NK-92 (cell line): Measurements from ENCODE around the gene STRBP.
"Not testable (repeated sequence)": the region's sequence is repeated elsewhere in the genome, so short reads cannot be mapped to it uniquely, and the experiment has no call there.

Experiments used
- DNase-seq: peaks from one replicate; lab custom pipeline; 2025; ENCODE audit not compliant: unreplicated experiment; lab: John Stamatoyannopoulos, UW

STRBP gene

DNA sequence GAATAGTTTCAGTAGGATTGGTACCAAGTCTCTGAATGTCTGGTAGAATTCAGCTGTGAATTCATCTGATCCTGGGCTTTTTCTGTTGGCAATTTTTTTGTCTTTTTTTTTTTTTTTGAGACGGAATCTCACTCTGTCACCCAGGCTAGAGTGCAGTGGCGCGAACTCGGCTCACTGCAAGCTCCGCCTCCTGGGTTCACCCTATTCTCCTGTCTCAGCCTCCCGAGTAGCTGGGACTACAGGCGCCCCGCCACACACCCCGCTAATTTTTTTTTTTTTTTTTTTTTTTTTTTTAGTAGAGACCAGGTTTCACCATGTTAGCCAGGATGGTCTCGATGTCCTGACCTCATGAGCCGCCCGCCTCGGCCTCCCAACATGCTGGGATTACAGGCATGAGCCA, 67.9 kb downstream of the STRBP start:
- not testable (repeated sequence) for DNase-seq

DNA sequence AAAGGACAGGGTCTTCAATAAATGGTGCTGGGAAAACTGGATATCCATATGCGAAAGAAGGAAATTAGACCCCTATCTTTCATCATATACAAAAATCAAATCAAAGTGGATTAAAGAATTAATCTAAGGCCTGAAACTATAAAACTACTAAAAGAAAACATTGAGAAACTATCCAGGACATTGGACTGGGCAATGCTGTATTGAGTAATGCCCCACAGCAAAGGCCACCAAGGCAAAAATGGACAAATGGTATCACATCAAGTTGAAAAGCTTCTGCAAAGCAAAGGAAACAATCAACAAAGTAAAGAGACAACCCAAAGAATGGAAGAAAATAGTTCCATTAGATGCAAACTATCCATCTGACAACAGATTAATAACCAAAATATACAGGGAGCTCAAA, 72.3 kb downstream of the STRBP start:
- no peak for DNase-seq

DNA sequence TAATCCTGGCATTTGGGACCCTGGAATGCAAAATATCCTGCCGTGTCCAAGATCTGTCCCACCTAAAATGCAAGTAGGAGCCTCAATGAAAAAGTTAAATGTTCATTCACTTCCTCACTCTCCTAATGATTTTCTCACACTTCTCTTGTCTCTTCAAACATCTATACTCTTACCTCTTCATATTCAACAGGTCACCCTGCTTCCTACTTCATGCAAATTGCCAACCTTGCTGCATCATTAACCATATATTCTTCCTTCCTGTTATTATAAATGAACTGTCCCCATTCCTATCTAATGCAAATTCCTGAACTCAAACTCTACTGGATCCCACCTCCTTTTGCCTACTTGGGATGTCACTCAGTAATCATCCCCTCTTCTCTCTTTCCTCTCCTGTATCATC, 74.4 kb downstream of the STRBP start:
- no peak for DNase-seq

DNA sequence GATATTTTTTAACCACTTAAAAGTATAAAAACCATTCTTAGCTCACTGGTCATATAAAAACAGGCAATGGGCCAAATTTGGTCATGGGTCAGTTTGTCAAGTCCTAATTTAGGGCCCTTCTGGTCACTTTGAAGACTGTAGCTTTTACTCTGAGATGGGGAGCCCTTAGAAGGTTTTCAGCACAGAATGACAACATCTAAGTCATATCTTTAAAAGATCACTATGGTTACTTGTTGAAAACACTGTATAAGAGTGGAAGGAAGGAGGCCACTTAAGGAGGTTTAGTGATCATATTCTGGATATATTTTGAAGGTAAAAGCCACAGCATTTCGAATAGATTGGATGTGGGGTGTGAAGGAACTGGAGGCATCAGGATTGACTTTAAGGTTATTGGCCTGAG, 76.7 kb downstream of the STRBP start:
- DNase-seq = no peak

DNA sequence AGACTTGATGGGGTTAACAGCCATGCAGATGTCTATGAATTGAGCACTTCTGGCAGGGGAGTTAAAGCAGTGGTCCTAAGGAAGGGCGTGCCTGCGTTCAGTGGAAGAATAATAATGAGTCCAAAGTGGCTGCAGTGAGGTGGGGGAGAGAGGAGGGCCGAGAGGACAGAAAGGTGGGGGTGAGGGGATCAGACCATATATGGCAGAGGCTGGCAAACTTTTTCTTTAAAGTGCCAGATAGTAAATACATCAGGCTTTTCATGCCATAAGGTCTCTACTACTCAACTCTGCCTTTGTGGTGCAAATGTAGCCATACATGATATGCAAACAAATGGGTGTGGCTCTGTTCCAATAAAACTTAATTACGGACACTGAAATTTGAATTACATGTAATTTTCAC, 77.1 kb downstream of the STRBP start:
- no peak for DNase-seq

DNA sequence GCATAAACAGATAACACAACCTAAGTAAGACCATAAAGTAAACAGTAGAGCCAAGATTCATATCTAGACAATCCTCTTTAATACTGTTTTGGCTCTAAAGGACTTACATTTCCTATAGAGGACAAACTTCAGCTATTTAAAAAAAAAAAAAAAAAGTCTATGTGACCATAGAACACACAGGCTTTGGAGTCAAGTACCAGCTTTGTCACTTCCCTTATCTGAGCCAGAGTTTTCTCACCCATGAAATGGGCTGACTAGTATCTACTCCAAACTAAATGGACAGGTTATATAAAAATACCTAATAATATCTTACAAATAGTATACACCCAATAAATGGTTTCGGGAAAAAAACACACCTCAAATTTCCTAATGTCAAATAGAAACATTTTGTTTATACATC, 81.3 kb downstream of the STRBP start:
- DNase-seq = no peak

DNA sequence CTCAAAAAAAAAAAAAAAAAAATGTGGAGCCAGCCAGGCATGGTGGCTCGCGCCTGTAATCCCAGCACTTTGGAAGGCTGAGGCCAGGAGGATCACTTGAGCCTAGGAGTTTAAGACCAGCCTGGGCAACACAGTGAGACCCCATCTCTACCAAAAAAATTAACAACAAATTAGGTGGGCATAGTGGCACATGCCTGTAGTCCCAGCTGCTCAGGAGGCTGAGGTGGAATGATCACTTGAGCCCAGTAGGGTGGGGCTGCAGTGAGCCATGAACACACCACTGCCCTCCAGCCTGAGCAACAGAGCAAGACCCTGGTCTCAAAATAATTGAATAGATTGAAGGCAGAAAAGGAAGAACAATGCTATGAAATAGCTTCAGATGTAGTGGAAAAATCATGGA, 82.4 kb downstream of the STRBP start:
- not testable (repeated sequence) for DNase-seq

DNA sequence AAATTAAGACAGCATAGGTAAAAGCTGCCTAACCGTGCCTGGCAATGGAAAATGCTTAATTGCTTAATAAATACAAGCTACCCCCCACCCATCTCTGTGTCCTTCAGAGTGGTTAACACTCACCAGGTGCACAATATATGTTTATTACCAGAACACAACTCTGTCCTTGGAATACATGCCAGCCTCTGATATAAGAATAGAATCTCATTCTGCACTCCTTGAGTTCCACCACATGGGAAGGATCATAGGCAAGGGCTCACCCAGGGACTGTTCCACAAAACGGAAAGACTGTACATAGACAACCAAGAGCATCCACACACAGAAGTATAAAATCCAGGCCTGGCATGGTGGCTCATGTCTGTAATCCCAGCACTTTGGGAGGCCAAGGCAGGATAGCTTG, 91.4 kb downstream of the STRBP start:
- DNase-seq = no peak

DNA sequence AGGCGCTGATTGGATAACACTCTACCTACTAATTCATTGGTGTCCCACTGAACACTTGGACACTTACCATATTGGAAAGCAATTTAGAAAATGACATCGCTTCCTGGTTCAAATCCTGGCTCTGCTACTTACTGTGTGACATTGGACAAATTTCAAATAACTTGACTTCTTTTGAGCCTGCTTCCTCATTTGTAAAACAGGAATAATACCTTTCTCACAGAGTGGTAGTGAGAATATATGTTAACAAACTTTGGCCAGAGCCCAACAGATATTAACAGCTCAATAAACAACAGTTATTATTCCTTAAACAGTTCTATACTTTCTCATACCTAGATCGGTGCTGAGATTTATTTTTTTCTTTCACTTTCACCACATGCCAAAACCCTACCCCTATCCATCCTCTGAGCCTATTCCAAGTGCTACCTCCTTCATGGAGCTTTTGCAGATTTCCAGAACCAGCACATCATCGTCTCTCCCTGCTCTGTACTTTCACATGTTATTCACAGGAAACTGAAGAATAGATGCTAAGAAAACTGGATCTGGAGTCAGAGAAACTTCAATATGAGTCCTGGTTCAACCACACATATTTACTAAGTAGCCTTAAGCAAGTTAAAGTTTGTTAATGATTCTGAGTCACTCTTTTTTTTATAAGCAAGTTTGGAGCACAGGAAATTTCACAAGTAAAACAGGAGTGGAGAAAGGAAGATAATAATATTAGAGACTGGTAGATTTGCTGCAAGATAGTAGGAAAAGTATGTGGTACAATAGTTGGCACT, 92.3 kb downstream of the STRBP start:
- no peak for DNase-seq

DNA sequence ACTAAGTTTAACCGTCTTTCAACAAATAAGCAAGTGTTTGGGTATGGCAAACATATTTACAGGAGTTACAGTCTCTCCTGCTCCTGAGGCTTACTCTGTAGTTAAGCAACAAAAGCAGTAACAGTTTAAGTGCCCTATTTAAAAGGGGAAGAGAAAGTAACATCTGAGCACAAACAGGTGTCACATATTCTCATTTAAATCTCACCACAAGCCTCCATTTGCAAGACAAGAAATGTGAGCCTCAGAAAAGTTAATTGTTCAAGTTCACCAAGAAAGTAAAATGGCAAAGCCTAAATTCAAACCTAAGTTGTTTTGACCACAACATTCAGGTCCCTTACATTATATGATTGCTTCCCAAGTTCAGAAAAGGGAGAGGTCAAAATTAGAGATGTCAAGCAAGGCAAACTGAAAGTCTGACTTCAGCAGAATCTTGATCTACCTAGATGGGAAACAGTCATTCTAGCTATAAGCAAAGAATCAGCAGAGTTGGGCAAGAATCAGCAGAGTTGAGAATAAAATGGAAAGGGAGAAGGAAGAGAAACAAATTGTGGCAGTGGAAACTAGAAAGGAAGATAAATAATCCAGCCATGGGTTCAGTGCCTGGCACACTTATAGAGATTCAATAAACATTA, 93.4 kb downstream of the STRBP start:
- no peak for DNase-seq

DNA sequence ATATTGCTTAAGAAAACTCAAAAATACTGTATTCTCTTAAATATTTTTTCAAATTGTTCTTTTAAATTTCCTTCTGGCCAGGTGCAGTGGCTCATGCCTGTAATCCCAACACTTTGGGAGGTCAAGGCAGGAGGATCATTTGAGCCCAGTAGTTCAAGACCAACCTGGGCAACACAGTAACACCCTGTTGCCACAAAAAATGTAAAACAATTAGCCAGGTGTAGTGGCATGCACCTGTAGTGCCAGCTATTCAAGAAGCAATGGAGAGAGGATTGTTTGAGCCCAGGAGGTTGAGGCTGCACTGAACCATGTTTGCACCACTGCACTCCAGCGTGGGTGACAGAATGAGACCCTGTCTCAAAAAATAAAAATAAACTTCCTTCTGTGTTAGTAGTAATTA, 94.3 kb downstream of the STRBP start:
- no peak for DNase-seq

DNA sequence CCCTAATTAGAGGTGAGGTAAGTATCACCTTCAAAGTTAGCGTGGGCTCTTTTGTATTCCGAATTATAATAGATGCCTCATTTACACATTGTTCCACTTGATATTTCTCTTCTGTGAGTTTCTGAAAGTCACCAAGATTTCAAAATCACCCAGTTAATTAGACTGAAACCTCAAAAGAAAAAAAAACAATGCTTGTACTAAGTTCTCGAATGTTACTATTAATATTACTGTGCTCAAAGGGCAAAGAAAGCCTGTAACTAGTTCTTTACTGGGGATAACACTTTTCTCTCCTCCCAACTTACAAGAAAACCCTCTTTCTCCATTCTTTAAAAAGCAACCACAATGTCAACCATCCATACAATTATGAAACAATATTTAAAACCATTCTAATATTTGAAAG, 98.5 kb downstream of the STRBP start:
- no peak for DNase-seq

DNA sequence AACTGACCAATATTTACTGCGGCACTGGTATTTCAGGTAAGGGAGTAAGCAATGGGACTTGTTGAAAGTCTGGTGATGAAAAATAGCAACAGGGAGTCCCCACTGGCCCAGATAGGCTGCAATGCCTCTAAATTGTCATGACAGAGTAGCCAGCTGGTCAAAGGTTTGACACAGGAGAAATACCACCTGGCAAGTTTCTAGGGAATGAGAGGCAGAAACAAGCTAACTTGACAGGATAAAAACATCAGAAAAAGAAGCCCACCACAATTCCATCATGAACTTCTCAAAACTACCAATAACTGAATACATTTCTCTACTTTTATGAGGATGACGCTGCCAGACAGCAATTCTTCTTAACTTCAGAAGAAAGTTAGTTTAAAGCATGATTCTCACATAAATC, 99.8 kb downstream of the STRBP start:
- DNase-seq = no peak

DNA sequence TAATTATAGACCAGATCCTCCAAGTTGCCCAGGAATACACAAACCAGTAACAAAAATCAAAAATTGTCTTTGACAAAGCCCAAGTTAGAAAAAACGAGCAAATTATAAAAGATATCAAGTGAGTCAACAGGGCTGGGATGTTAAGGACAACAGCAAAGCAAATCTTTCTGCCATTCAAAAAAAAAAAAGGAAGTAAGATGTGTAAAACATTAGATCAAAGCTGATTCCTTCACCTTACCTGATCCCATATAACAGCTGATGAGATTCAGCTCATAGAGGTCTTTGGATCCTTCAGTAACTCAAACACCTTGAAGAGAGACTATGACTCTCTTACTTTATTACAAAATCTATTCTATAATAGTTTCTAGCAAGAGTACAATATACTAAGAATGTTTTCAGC, 100.9 kb downstream of the STRBP start:
- DNase-seq = no peak

DNA sequence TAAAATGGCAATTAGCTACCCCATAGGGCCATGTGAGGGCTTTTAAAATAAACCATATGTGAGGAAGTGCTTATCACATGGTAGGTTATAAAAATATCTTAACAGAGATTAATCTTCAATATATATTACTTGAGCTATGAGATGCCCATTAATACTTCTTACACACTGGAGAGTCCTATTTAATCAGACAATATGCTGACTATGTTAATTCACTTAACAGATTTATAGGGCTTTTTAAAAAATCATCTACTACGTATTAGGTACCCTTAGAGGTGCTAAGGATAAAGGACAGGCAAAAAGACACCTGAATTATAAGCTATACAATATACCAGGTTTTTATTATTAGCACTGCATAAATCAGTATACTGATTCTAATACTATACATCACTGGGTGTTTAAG, 102.6 kb downstream of the STRBP start:
- no peak for DNase-seq

DNA sequence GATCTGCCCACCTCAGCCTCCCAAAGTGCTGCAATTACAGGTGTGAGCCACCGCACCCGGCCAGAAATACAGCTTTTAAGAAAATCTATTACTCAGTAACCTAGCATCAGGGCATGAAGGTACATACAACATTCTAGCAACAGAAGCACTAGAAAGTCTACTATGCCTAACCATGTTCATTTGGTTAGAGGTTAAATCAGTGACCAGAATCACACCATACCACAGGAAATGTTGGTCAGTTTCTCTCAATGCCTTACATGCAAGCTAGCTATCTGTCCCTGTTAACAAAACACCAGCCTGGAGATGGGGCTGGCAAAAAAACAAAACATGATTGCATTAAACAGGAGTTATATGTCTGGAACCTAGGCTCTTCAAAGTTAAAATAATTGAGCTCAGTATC, 104.1 kb downstream of the STRBP start:
- DNase-seq = no peak

DNA sequence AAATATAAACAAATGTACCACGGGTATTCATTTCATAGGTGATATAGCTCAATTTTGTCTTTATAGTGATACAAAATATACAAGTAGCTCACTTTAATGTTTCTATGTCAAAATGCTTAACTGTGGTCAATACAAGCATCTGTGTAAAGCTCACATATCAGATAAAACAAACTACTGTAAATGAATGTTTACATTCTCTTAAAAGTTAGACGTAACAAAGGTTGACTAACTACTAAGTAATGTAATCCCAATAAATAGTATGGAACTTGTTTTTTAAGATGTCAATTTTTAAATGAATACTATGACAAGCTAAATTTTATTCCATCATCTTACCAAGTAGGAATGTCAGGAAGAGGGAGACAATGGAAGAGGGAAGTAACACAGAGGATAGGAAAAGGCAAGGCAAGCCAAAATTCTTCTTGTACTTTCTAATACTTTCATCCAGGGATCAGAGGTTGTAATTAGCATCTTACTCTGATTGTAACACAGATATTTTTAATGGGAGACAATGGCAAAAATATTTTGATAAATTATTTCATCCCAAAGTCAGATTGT, 105.5 kb downstream of the STRBP start:
- no peak for DNase-seq

DNA sequence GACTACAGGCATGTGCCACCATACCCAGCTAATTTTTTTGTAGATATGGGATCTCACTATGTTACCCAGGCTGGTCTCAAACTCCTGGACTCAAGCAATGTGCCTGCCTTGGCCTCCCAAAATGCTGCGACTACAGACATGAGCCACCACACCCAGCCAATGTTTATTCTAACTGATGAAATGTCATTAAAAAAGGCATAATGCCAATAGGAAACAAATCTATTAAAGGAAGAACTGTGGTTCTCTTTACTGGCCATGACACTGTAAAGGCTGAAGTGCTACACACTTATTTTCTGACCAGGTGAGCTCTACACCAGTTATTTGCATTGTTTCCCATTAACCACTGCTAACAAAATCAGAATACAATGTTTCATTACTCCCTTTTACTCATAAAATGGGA, 106.0 kb downstream of the STRBP start:
- no peak for DNase-seq

DNA sequence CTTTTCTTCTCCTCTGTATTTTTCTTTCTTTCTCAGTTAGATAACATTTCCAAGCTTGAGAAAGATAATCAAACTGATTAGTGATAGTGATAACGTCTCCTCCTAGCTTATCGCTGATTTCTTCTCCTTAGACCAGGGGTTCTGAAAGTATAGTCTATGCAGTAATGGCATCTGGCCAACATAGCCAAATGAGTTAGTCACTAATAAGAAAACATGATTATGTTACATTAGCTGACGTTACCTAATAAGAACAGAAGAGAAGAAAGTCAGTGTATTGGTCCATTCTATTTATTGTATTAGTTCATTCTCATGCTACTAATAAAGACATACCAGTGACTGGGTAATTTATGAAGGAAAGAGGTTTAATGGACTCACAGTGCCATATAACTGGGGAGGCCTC, 111.2 kb downstream of the STRBP start:
- DNase-seq = no peak

DNA sequence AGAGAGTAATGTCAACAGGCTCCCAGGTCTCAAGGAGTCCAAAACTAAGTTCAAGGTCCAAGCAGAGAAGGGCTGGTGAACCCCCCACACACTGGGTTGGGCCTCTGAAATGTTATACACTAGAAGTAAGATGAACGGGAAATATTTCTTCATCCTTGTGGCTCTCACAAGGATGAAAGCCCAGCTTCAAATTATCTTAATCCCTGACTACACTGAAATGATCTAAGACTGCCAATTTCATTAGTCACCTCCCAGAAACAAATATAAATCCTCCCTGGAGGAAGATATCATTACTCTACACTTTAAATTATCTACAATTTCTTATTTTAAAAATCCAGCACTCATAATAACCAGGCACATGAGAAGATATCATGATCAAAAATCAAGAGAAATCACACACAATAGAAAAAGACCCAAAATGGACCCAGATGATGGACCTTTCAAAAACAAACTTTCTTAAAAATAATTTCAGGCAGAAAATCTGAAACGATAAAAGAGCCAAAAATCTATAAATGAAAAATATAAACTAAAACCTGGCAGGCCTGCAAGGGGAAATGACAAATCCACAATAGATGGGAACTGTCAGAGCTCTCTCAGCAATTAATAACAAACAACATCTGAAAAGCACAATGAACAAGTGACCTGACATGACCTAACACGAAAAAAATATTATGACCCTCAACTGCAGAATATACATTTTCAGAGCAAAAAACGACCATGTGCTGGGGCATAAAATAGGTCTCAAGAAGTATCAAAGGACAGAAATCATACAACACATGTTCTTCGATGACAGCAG, 117.5 kb downstream of the STRBP start:
- no peak for DNase-seq

DNA sequence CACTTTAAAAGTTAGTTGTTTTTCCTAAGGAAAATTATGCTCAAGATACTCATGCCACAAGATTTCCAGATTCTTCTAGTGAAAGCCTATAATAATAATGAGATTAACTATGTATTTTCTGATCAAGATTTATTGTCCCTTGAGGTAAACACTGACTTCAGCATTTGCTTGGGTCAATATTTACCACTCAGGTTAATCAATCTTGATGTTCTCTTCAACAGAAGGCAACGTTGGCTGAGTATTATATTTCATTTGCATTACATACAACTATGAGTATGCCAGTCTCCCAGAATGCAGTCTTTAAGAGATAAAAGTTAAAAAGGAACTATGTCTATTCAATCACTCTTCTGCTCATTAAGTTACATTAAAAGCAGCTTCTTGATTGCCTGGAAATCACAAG, 119.3 kb downstream of the STRBP start:
- DNase-seq = no peak

DNA sequence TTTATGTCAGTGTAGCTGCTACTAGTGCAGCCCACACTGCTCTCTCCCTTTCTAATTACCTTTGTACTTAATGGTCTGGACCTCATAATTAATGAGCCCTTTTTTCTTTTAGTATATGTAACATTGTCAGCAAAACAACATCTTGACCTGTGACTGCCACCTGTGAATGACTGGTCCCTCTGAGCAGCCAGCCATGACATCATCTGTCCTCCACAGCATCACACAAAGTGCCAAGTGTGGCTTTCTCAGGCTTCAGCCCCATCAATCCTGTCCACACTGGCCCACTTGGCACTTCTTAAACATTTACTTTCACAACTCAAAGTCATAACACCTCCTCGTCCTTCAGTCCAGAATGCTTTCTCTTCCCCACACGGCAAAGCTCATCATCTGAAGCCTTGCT, 130.2 kb downstream of the STRBP start:
- DNase-seq = no peak
